ENCODE results near the gene ELL2.

ELL2 gene

GRCh38 chr5:95886340-95887044, 75.2 kb downstream of the ELL2 start:
- no peak for DNase-seq (ENCODE audit: low read depth)
- H3K4me3 ChIP-seq (ENCODE audit: low read depth, low read length), result no peak overlapping the region
- TF ChIP-seq CTCF (IDR thresholded peaks at IDR 0.05; ENCODE audit: control insufficient read depth, extremely low read depth, insufficient read depth), result no peak

- no peak overlapping the region for H3K4me3 ChIP-seq (ENCODE audit: low read depth, low read length)
- TF ChIP-seq CTCF (IDR thresholded peaks at IDR 0.05; ENCODE audit: control insufficient read depth, extremely low read depth, insufficient read depth), result no peak
- no peak for DNase-seq (ENCODE audit: low read depth)
Observed at GRCh38 chr5:95884511-95884910, 77.1 kb downstream of the ELL2 start.

GRCh38 chr5:95884017-95884325, 77.7 kb downstream of the ELL2 start:
- no peak for DNase-seq (ENCODE audit: low read depth)
- TF ChIP-seq CTCF (IDR thresholded peaks at IDR 0.05; ENCODE audit: control insufficient read depth, extremely low read depth, insufficient read depth), result no peak
- no peak overlapping the region for H3K4me3 ChIP-seq (ENCODE audit: low read depth, low read length)

GRCh38 chr5:95883185-95884016, 78.2 kb downstream of the ELL2 start:
- peak; percentile 23 for DNase-seq (ENCODE audit: low read depth)
- TF ChIP-seq CTCF (IDR thresholded peaks at IDR 0.05; ENCODE audit: control insufficient read depth, extremely low read depth, insufficient read depth), result no peak
- H3K4me3 ChIP-seq (ENCODE audit: low read depth, low read length), result no peak overlapping the region

GRCh38 chr5:95881833-95882232, 79.8 kb downstream of the ELL2 start:
- H3K4me3 ChIP-seq (ENCODE audit: low read depth, low read length), result no peak overlapping the region
- no peak for TF ChIP-seq CTCF (IDR thresholded peaks at IDR 0.05; ENCODE audit: control insufficient read depth, extremely low read depth, insufficient read depth)
- no peak for DNase-seq (ENCODE audit: low read depth)

- H3K4me3 ChIP-seq (ENCODE audit: low read depth, low read length), result no peak overlapping the region
- TF ChIP-seq CTCF (IDR thresholded peaks at IDR 0.05; ENCODE audit: control insufficient read depth, extremely low read depth, insufficient read depth), result no peak
- DNase-seq (ENCODE audit: low read depth), result no peak
Observed at GRCh38 chr5:95880081-95880926, 81.3 kb downstream of the ELL2 start.

All from LNCaP clone FGC (cell line).